Measurements from ENCODE around the gene FUCA2. TPM values are rescaled to one million over a fixed set of nuclear protein-coding genes. Genes with fewer than 3 reads are reported as not detected.

FUCA2 gene
- total RNA-seq, 2 experiments from 2014 or later, result 1.1 to 1.5 TPM

DNA sequence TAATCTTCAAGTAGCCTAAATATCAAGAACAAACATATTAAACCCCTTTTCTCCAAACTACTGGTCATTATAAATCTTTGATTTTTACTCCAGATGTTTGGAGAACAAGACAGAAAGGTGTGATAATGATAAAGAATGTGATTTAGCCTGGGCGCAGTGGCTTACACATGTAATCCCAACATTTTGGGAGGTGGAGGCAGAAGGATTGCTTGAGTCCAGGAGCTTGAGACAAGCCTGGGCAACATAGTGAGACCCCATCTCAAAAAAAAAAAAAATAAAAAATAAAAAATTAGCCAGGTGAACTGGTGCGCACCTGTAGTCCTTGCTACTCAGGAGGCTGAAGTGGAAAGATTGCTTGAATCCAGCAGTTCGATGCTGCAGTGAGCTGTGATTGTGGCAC lies 35.1 kb upstream of the FUCA2 start:
- intact Hi-C loops (cut with DNase I, micrococcal nuclease), result no loop called here
- H3K9me3 Mint-ChIP-seq, result no peaks in the 10 kb centered on the region
- ATAC-seq (ENCODE audit: poor library complexity) (no peak), DNase-seq (no peak)
- H3K4me1 Mint-ChIP-seq (ENCODE audit: low read depth), result peaks cover 79% of the 10 kb centered on the region
- Histone ChIP-seq H3K9me3 (ENCODE audit: control insufficient read depth in 1 of 2, insufficient read depth in 1 of 2, low read length in 2 of 2) (no peaks in the 10 kb centered on the region), H3K27ac (ENCODE audit: low read depth in 1 of 2, low read length in 2 of 2) (peak overlapping the region; percentile 19 to 72), H3K4me1 (ENCODE audit: insufficient read depth, low read length) (peaks cover 56% of the 10 kb centered on the region), H3K36me3 (ENCODE audit: insufficient read depth, low read length) (no peaks in the 10 kb centered on the region), H3K4me3 (ENCODE audit: low read length) (no peak overlapping the region), H3K27me3 (ENCODE audit: control insufficient read depth in 1 of 2, insufficient read depth in 2 of 2, low read length in 2 of 2) (no peaks in the 10 kb centered on the region)
- no peaks in the 10 kb centered on the region for H3K36me3 Mint-ChIP-seq (ENCODE audit: low read depth)
- ChIA-PET CTCF (interaction anchor here (1.4 to 3.3 kb wide), 2 partner anchors 9 to 29 kb away, joined by 5 to 11 read pairs; no protein-coding TSS in a partner anchor), POLR2A (interaction anchor here (0.9 to 6.2 kb wide), 7 partner anchors 9 to 297 kb away, joined by 3 to 48 read pairs (median 5); partner anchors contain the start of genes ADAT2, FUCA2, LTV1 and PEX3)
- peak overlapping the region; percentile 95 for H3K27ac Mint-ChIP-seq
- no peak overlapping the region for H3K4me3 Mint-ChIP-seq
- no peak for TF ChIP-seq CTCF (IDR thresholded peaks at IDR 0.05)
- H3K27me3 Mint-ChIP-seq, result no peaks in the 10 kb centered on the region

- H3K4me1 Mint-ChIP-seq (ENCODE audit: low read depth), result peaks cover 81% of the 10 kb centered on the region
- intact Hi-C loops (cut with DNase I, micrococcal nuclease), result no loop called here
- POLR2A ChIA-PET, result interaction anchor here (0.6 to 6.2 kb wide), 9 partner anchors 9 to 297 kb away, joined by 3 to 48 read pairs (median 5); partner anchors contain the start of genes ADAT2, FUCA2, LTV1 and PEX3
- no peaks in the 10 kb centered on the region for H3K9me3 Mint-ChIP-seq
- Histone ChIP-seq H3K36me3 (ENCODE audit: insufficient read depth, low read length) (no peaks in the 10 kb centered on the region), H3K4me1 (ENCODE audit: insufficient read depth, low read length) (peaks cover 61% of the 10 kb centered on the region), H3K27me3 (ENCODE audit: control insufficient read depth in 1 of 2, insufficient read depth in 2 of 2, low read length in 2 of 2) (no peaks in the 10 kb centered on the region), H3K27ac (ENCODE audit: low read depth in 1 of 2, low read length in 2 of 2) (peak overlapping the region; percentile 26 to 72), H3K9me3 (ENCODE audit: control insufficient read depth in 1 of 2, insufficient read depth in 1 of 2, low read length in 2 of 2) (no peaks in the 10 kb centered on the region), H3K4me3 (ENCODE audit: low read length) (peak overlapping the region; percentile 6)
- peak; percentile 66 for ATAC-seq (ENCODE audit: poor library complexity)
- CTCF ChIA-PET, result interaction anchor here (0.7 to 3.3 kb wide), 3 partner anchors 9 to 49 kb away, joined by 3 to 11 read pairs (median 5); no protein-coding TSS in a partner anchor
- no peaks in the 10 kb centered on the region for H3K36me3 Mint-ChIP-seq (ENCODE audit: low read depth)
- DNase-seq, result peak in 4 of 14 experiments; percentile 39 to 60 (median 53)
- no peak for TF ChIP-seq CTCF (IDR thresholded peaks at IDR 0.05)
- peak overlapping the region; percentile 80 for H3K4me3 Mint-ChIP-seq
- no peaks in the 10 kb centered on the region for H3K27me3 Mint-ChIP-seq
- H3K27ac Mint-ChIP-seq, result peak overlapping the region; percentile 95
These were observed 34.5 kb upstream of the FUCA2 start for GRCh38 chr6:143545976-143546547.

GRCh38 chr6:143545165-143545564 lies 33.6 kb upstream of the FUCA2 start:
- no peaks in the 10 kb centered on the region for H3K9me3 ChIP-seq (ENCODE audit: control insufficient read depth in 1 of 2, insufficient read depth in 1 of 2, low read length in 2 of 2)
- no peaks in the 10 kb centered on the region for H3K36me3 Mint-ChIP-seq (ENCODE audit: low read depth)
- intact Hi-C loops (cut with DNase I, micrococcal nuclease), result no loop called here
- no peaks in the 10 kb centered on the region for H3K27me3 ChIP-seq (ENCODE audit: control insufficient read depth in 1 of 2, insufficient read depth in 2 of 2, low read length in 2 of 2)
- CTCF ChIA-PET, result no interaction called here
- H3K4me3 Mint-ChIP-seq, result peak overlapping the region; percentile 80
- TF ChIP-seq CTCF (IDR thresholded peaks at IDR 0.05), result no peak
- peak overlapping the region; percentile 95 for H3K27ac Mint-ChIP-seq
- H3K4me1 ChIP-seq (ENCODE audit: insufficient read depth, low read length), result peaks cover 69% of the 10 kb centered on the region
- ATAC-seq (ENCODE audit: poor library complexity) (peak; percentile 2), DNase-seq (peak in 1 of 14 experiments; percentile 54)
- POLR2A ChIA-PET, result interaction anchor here (1.4 to 6.2 kb wide), 4 partner anchors 8 to 34 kb away, joined by 3 to 48 read pairs (median 8); partner anchors contain the start of gene FUCA2
- H3K4me1 Mint-ChIP-seq (ENCODE audit: low read depth), result peaks cover 85% of the 10 kb centered on the region
- H3K9me3 Mint-ChIP-seq, result no peaks in the 10 kb centered on the region
- H3K36me3 ChIP-seq (ENCODE audit: insufficient read depth, low read length), result no peaks in the 10 kb centered on the region
- peak overlapping the region; percentile 6 for H3K4me3 ChIP-seq (ENCODE audit: low read length)
- peak overlapping the region; percentile 26 to 72 for H3K27ac ChIP-seq (ENCODE audit: low read depth in 1 of 2, low read length in 2 of 2)
- no peaks in the 10 kb centered on the region for H3K27me3 Mint-ChIP-seq

All from CD4-positive, alpha-beta T cell (primary cell).